WERI-Rb-1 (cell line): ENCODE measurements around the gene KCNE4.

ENCODE experiments used
- DNase-seq: peaks from one replicate; pipeline ENCODE4 v3.0.0-alpha.2; 2020
- H3K27ac ChIP-seq: fragments of 250-450 bp; sonication (Bioruptor Pico); 2 replicates; pipeline ENCODE4 v1.5.1; 2020; ENCODE audit warnings: mild to moderate bottlenecking, moderate library complexity
- H3K27me3 ChIP-seq: fragments of 250-450 bp; sonication (Bioruptor Pico); 2 replicates; pipeline ENCODE4 v1.5.1; 2021; ENCODE audit warnings: mild to moderate bottlenecking, low read depth, moderate library complexity; ENCODE audit not compliant: insufficient read depth, severe bottlenecking
- H3K36me3 ChIP-seq: fragments of 250-450 bp; sonication (Bioruptor Pico); 2 replicates; pipeline ENCODE4 v1.5.1; 2020; ENCODE audit warnings: mild to moderate bottlenecking, moderate library complexity
- H3K4me3 ChIP-seq: 2 replicates; pipeline ENCODE4 v1.5.1; 2011; ENCODE audit warnings: low read depth, mild to moderate bottlenecking, control low read depth, low read length
- H3K9me3 ChIP-seq: fragments of 250-450 bp; sonication (Bioruptor Pico); 2 replicates; pipeline ENCODE4 v1.5.1; 2021; ENCODE audit warnings: mild to moderate bottlenecking, moderate library complexity; ENCODE audit not compliant: severe bottlenecking
- CTCF ChIP-seq: IDR thresholded peaks from 2 replicates; pipeline ENCODE4 v1.5.1; 2011; ENCODE audit warnings: low read depth, mild to moderate bottlenecking, control low read depth, inconsistent platforms, low read length

The KCNE4 gene

GRCh38 chr2:223056701-223057418, 4.9 kb downstream of the KCNE4 start:
- no peak overlapping the region for H3K27ac ChIP-seq
- no peaks in the 10 kb centered on the region for H3K27me3 ChIP-seq
- no peak overlapping the region for H3K4me3 ChIP-seq
- no peaks in the 10 kb centered on the region for H3K9me3 ChIP-seq
- TF ChIP-seq CTCF: no peak
- no peaks in the 10 kb centered on the region for H3K36me3 ChIP-seq
- no peak for DNase-seq

DNA sequence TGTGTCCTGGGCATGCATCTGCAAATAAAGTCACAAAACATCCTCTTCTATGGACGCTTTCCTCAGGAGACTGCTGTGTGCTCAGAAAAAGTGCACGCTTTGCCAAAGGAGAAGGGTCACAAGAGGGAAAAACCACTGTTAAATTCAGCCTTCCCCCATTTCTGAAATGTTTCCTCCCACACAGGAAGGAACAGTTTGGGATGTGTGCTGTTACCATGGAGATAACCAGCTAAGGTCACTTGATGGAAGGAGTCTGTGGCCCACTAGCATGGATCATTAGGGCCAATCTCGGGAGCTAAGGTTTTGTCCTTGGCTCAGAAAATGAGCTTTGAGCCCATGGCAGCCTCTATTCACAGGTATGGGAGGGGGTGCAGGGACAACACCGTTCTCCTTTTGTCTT, 5.6 kb downstream of the KCNE4 start:
- Histone ChIP-seq H3K27me3 (no peaks in the 10 kb centered on the region), H3K4me3 (no peak overlapping the region), H3K27ac (no peak overlapping the region), H3K36me3 (no peaks in the 10 kb centered on the region), H3K9me3 (no peaks in the 10 kb centered on the region)
- no peak for DNase-seq
- TF ChIP-seq CTCF: no peak

- Histone ChIP-seq H3K4me3 (no peak overlapping the region), H3K9me3 (no peaks in the 10 kb centered on the region), H3K27me3 (no peaks in the 10 kb centered on the region), H3K36me3 (no peaks in the 10 kb centered on the region), H3K27ac (no peak overlapping the region)
- no peak for DNase-seq
- no peak for TF ChIP-seq CTCF
These were observed 7.1 kb downstream of the KCNE4 start for GRCh38 chr2:223058952-223059716.

DNA sequence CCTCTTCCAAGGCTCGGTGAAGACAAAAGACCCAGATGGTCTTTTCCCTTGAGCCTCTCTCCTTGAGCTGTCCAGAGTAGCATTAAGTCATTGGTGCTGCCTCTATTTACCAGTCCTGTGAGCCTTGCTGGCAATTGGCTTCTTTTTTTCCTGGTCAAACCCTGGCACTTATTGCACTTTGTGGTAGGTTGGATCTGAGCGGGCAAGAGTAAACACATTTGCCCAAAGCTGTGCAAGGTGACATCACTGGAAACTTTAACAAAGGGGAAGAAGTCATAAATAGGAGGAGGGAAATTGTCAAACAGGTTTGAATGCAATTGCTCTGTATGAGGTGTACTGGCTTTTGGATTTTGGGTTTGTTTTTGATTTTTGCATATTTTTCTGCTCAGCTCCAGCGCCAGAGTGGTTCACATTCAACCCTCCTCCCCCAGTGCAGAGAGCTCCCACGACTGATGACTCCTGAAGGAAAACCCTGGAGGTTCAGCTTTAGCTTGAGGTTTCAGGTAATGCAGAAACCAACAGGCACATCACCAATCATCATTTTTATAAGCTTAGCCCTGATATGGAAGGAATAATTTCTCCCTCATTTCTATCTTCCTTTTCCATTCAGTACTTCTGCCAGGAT, 8.3 kb downstream of the KCNE4 start:
- Histone ChIP-seq H3K27ac (no peak overlapping the region), H3K4me3 (no peak overlapping the region), H3K27me3 (no peaks in the 10 kb centered on the region), H3K36me3 (no peaks in the 10 kb centered on the region), H3K9me3 (no peaks in the 10 kb centered on the region)
- DNase-seq: no peak
- no peak for TF ChIP-seq CTCF

DNA sequence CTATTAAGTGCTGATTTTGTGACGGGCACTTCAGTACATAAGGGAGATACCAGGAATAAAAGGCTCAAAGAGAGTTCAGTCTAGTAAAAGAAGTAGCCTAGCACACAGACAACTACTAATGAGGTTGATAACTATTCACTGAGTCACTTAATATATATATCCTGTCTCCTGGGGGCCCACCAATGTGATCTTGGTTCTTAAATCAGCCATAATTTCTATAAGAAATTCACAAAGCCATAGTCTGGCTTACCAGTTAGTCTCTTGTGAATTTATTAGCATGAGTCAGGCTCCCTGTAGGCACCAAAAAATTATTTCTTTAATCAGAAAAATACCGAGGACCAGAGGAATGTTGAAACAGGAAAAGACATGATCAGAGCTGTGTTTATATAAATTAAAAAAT, 10.4 kb downstream of the KCNE4 start:
- no peak overlapping the region for H3K4me3 ChIP-seq
- no peak for DNase-seq
- no peak for TF ChIP-seq CTCF
- H3K36me3 ChIP-seq: no peaks in the 10 kb centered on the region
- H3K27me3 ChIP-seq: no peaks in the 10 kb centered on the region
- no peak overlapping the region for H3K27ac ChIP-seq
- H3K9me3 ChIP-seq: no peaks in the 10 kb centered on the region
